ENCODE data around the gene FAM3A.

DNA sequence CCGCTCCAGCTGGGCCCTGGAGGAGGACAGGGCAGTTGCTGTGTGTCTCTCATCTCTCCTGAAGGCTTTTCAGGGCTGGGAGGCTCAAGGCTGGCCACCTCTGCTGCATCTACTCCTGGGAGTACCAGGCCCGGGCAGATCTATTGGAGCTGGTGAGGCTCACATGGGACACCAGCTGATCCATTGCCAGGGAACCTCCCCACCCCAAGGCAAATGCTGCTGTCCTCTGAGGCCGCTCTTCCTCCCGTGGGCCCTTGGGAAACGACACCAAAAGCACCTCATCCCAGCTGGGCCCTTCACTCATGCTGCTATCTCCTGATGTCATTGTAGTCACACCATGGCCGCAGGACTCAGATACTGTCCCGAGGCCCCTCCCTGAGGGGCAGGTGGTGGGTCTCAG is 33.2 kb downstream of the FAM3A start:
- TF ChIP-seq ZNF830 (tag by site-specific recombination; IDR thresholded peaks at IDR 0.05; ENCODE audit: low read depth) (no peak), RBAK (tag by site-specific recombination; IDR thresholded peaks at IDR 0.05) (no peak)

Measured in HEK293 (cell line).